Breast epithelium (tissue), 3 donors: ENCODE measurements around the gene CHP1.

Source experiments
- POLR2A ChIP-seq: fragments of 450-650 bp; IDR thresholded peaks from one replicate; pipeline ENCODE4 v1.6.1; 2016; ENCODE audit warnings: antibody characterized with exemption, mild to moderate bottlenecking, moderate library complexity
- TF ChIP-seq, protein P1 (sequence below), 3 donors: fragments of 450-650 bp; IDR thresholded peaks; one replicate each; pipeline ENCODE4 v1.5.1; 2016 to 2017; ENCODE audit warnings: antibody characterized with exemption in 3 of 3, mild to moderate bottlenecking in 3 of 3, moderate library complexity in 3 of 3

DNA sequence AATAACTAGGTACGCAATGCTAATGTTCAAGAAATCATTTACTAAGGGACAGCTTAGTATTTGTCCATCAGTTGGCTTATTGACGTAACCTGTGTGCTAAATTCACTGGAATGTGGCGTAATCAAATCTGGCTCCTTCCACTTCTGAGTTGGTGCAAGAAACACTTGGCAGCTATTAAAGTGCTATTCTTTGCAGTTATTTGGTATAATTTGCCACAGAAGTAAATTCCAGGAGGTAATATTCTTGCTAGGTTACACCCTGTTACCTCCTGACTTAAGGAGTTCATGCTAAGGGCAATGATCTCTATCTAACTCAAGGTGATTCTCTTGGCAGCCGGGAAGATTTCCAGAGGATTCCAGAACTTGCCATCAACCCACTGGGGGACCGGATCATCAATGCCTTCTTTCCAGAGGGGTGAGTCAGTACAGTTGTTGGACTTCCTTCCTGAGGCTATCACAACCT, 25.5 kb downstream of the CHP1 start:
- TF ChIP-seq, protein P1, sequence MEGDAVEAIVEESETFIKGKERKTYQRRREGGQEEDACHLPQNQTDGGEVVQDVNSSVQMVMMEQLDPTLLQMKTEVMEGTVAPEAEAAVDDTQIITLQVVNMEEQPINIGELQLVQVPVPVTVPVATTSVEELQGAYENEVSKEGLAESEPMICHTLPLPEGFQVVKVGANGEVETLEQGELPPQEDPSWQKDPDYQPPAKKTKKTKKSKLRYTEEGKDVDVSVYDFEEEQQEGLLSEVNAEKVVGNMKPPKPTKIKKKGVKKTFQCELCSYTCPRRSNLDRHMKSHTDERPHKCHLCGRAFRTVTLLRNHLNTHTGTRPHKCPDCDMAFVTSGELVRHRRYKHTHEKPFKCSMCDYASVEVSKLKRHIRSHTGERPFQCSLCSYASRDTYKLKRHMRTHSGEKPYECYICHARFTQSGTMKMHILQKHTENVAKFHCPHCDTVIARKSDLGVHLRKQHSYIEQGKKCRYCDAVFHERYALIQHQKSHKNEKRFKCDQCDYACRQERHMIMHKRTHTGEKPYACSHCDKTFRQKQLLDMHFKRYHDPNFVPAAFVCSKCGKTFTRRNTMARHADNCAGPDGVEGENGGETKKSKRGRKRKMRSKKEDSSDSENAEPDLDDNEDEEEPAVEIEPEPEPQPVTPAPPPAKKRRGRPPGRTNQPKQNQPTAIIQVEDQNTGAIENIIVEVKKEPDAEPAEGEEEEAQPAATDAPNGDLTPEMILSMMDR (IDR thresholded peaks at IDR 0.05) = no peak
- no peak for TF ChIP-seq POLR2A
